B cell (primary cell): ENCODE results near the gene ZNF260. TPM values are rescaled to one million over a fixed set of nuclear protein-coding genes. Genes with fewer than 3 reads are reported as not detected.

ENCODE experiments used
- ATAC-seq: fragments of 200-7000 bp; cut with Tn5 transposase; one replicate; pipeline ENCODE4 v1.10.0; 2021; ENCODE audit warnings: low read depth, mild to moderate bottlenecking, moderate number of reproducible peaks, moderate library complexity
- CTCF ChIA-PET: fragments of 350-600 bp; sonication (Branson Sonifier 250); formaldehyde crosslinking; loops from one replicate; lab custom pipeline; 2021; ENCODE audit warnings: antibody characterized with exemption, inconsistent platforms; lab: Charles Lee
- POLR2A ChIA-PET: fragments of 350-600 bp; sonication (Branson Sonifier 250); formaldehyde crosslinking; loops from one replicate; lab custom pipeline; 2021; ENCODE audit warnings: antibody characterized with exemption; lab: Charles Lee
- DNase-seq: peaks from one replicate; pipeline ENCODE4 v3.0.0; 2013
- H2AFZ ChIP-seq: 2 replicates; pipeline ENCODE4 v1.6.1; 2012; ENCODE audit warnings: mild to moderate bottlenecking, low read depth, low read length; ENCODE audit not compliant: insufficient read depth, poor library complexity, severe bottlenecking
- H3K27ac ChIP-seq, 2 donors: 1 replicate in 1 of 2; 2 replicates in 1 of 2; pipeline ENCODE4 v1.5.1; 2012 to 2013; ENCODE audit warnings: low read length in 2 of 2, mild to moderate bottlenecking in 2 of 2, moderate library complexity in 1 of 2
- H3K27me3 ChIP-seq, 4 experiments: fragments of 200-600 bp in 1 of 4; sonication (generic) in 1 of 4; replicated peaks in 1 of 4; 1 replicate in 2 of 4; 2 replicates in 2 of 4; pipeline versions ENCODE4 v1.6.1 to v1.7.0; 2013 to 2016; ENCODE audit warnings: low read length in 3 of 4, mild to moderate bottlenecking in 2 of 4, mixed read lengths in 1 of 4, moderate library complexity in 1 of 4; ENCODE audit not compliant: insufficient read depth in 4 of 4, control insufficient read depth in 3 of 4; ENCODE audit errors: control extremely low read depth in 1 of 4
- H3K36me3 ChIP-seq, 2 experiments: replicated peaks in 1 of 2; 1 replicate in 1 of 2; 2 replicates in 1 of 2; pipeline versions ENCODE4 v1.6.1 to v1.7.1; 2013; ENCODE audit warnings: low read length in 1 of 2; ENCODE audit not compliant: insufficient read depth in 2 of 2, control insufficient read depth in 1 of 2; ENCODE audit errors: control extremely low read depth in 1 of 2, extremely low read depth in 1 of 2
- H3K4me1 ChIP-seq, 2 donors: fragments of 200-600 bp in 1 of 2; sonication (generic) in 1 of 2; 1 replicate in 1 of 2; 2 replicates in 1 of 2; pipeline versions ENCODE4 v1.5.1 to v1.6.1; 2013 to 2017; ENCODE audit warnings: low read length in 2 of 2; ENCODE audit not compliant: control insufficient read depth in 2 of 2, insufficient read depth in 2 of 2
- H3K4me2 ChIP-seq: replicated peaks from 2 replicates; pipeline ENCODE3; 2012; ENCODE audit warnings: mild to moderate bottlenecking, low read depth, low read length; ENCODE audit not compliant: poor library complexity, severe bottlenecking
- H3K4me3 ChIP-seq, 5 experiments: fragments of 200-600 bp in 1 of 5; sonication (generic) in 1 of 5; 1 replicate in 3 of 5; 2 replicates in 2 of 5; pipeline versions ENCODE4 v1.5.1 to v1.7.0; 2011 to 2016; ENCODE audit warnings: low read length in 4 of 5, mild to moderate bottlenecking in 4 of 5, low read depth in 2 of 5, control low read depth in 1 of 5, moderate library complexity in 1 of 5; ENCODE audit not compliant: insufficient read depth in 1 of 5; ENCODE audit errors: control extremely low read depth in 1 of 5, extremely low read depth in 1 of 5
- H3K79me2 ChIP-seq: fragments of 200-600 bp; sonication (generic); one replicate; pipeline ENCODE4 v1.6.0; 2016; ENCODE audit warnings: low read length; ENCODE audit not compliant: control insufficient read depth, insufficient read depth
- H3K9ac ChIP-seq: fragments of 200-600 bp; sonication (generic); 2 replicates; pipeline ENCODE4 v1.6.1; 2017; ENCODE audit warnings: mild to moderate bottlenecking, low read length, moderate library complexity
- H3K9me3 ChIP-seq, 3 donors: one replicate each; pipeline versions ENCODE4 v1.6.1 to v1.7.1; 2013; ENCODE audit warnings: low read length in 2 of 3; ENCODE audit not compliant: control insufficient read depth in 2 of 3, insufficient read depth in 1 of 3; ENCODE audit errors: control extremely low read depth in 1 of 3
- H4K20me1 ChIP-seq: 2 replicates; pipeline ENCODE4 v1.6.0; 2012; ENCODE audit warnings: mild to moderate bottlenecking, low read length; ENCODE audit not compliant: insufficient read depth, control insufficient read depth, poor library complexity, severe bottlenecking
- H3K27ac Mint-ChIP-seq: one replicate; pipeline ENCODE4 v1.8.0; 2021; ENCODE audit warnings: mixed read lengths
- H3K27me3 Mint-ChIP-seq: one replicate; pipeline ENCODE4 v1.8.0; 2021; ENCODE audit warnings: mixed read lengths
- H3K4me1 Mint-ChIP-seq: one replicate; pipeline ENCODE4 v1.8.0; 2021; ENCODE audit warnings: mixed read lengths
- H3K4me3 Mint-ChIP-seq: one replicate; pipeline ENCODE4 v1.8.0; 2021; ENCODE audit warnings: mixed read lengths
- H3K9me3 Mint-ChIP-seq: one replicate; pipeline ENCODE4 v1.8.0; 2022; ENCODE audit warnings: mixed read lengths; ENCODE audit not compliant: insufficient read depth
- EZH2 ChIP-seq: IDR thresholded peaks from 2 replicates; pipeline ENCODE4 v1.6.1; 2012; ENCODE audit warnings: borderline replicate concordance, low read depth, mild to moderate bottlenecking, moderate library complexity, low read length; ENCODE audit not compliant: insufficient read depth, poor library complexity, severe bottlenecking
- WGBS: methylation state at CpG from one replicate; pipeline ENCODE4 v1.1.5; 2013; ENCODE audit warnings: missing lambda C conversion rate; ENCODE audit not compliant: insufficient coverage; 5-methylcytosine and 5-hydroxymethylcytosine counted together
- intact Hi-C: fragments of 100-400 bp; cut with micrococcal nuclease; formaldehyde crosslinking; loops from one replicate; pipeline ENCODE4 v1.10.0; 2022
- polyA plus RNA-seq: library from polyadenylated mRNA; depleted of rRNA; stranded (reverse); fragments of >200 nt; gene quantifications from 2 replicates; pipeline ENCODE4 v1.2.3, GENCODE V29; 2012
- total RNA-seq, 2 donors: library from RNA; stranded (reverse); fragments of 120-200 nt in 1 of 2; gene quantifications; 1 replicate in 1 of 2; 2 replicates in 1 of 2; pipeline versions ENCODE4 v1.2.3 to v1.2.4, GENCODE V29; 2013 to 2022
- TF ChIP-seq, protein P1 (sequence below): fragments of 200-600 bp; IDR thresholded peaks from one replicate; pipeline ENCODE4 v1.8.0; 2022; ENCODE audit warnings: antibody characterized with exemption, mild to moderate bottlenecking

Gene ZNF260
- total and polyA plus RNA-seq, 2 donors (not counting 1 experiment from before 2014, with no cell fraction given): 3.0 to 20.4 TPM

DNA sequence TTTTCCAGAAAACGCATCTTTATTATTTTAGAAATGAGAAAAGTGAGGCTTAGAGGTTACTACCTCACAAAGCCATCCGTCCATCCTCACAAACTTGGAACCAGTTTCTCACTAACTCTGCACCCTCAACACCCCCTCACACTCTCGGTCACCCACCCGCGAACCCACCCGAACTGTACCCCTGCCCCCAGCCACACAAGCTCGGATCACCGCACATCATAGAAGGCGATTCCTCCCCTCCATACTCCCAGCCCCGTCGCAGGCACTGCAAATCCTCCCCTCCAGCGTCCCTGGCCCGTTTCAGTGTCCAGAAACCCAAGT is 238 bp downstream of the ZNF260 start:
- H3K9me3 ChIP-seq: peaks cover 7 to 42% (median 14%) of the 10 kb centered on the region in 3 donors
- H3K9ac ChIP-seq: peak overlapping the region; percentile 77
- no peak for TF ChIP-seq EZH2
- TF ChIP-seq, protein P1, sequence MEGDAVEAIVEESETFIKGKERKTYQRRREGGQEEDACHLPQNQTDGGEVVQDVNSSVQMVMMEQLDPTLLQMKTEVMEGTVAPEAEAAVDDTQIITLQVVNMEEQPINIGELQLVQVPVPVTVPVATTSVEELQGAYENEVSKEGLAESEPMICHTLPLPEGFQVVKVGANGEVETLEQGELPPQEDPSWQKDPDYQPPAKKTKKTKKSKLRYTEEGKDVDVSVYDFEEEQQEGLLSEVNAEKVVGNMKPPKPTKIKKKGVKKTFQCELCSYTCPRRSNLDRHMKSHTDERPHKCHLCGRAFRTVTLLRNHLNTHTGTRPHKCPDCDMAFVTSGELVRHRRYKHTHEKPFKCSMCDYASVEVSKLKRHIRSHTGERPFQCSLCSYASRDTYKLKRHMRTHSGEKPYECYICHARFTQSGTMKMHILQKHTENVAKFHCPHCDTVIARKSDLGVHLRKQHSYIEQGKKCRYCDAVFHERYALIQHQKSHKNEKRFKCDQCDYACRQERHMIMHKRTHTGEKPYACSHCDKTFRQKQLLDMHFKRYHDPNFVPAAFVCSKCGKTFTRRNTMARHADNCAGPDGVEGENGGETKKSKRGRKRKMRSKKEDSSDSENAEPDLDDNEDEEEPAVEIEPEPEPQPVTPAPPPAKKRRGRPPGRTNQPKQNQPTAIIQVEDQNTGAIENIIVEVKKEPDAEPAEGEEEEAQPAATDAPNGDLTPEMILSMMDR: no peak
- Mint-ChIP-seq H3K9me3 (peaks cover 12% of the 10 kb centered on the region), H3K27me3 (no peaks in the 10 kb centered on the region), H3K4me1 (peaks cover 22% of the 10 kb centered on the region), H3K27ac (peak overlapping the region; percentile 96), H3K4me3 (peak overlapping the region; percentile 100)
- H3K4me3 ChIP-seq: peak overlapping the region; percentile 67 to 96 (median 81)
- H2AFZ ChIP-seq: peak overlapping the region; percentile 97
- H3K4me1 ChIP-seq: peaks cover 16 to 19% of the 10 kb centered on the region in 2 donors
- peak overlapping the region; percentile 87 for H3K4me2 ChIP-seq
- H4K20me1 ChIP-seq: no peaks in the 10 kb centered on the region
- peak overlapping the region; percentile 86 to 88 for H3K27ac ChIP-seq
- no peaks in the 10 kb centered on the region for H3K27me3 ChIP-seq
- ATAC-seq: no peak
- peaks cover 2 to 12% of the 10 kb centered on the region in 2 experiments for H3K36me3 ChIP-seq
- peaks cover 52% of the 10 kb centered on the region for H3K79me2 ChIP-seq
- POLR2A ChIA-PET: interaction anchor here (0.5 to 2.5 kb wide), 9 partner anchors 38 to 690 kb away, joined by 3 to 25 read pairs (median 5); partner anchors contain the start of genes ZFP14, ZNF146, ZNF382 and ZNF383
- CTCF ChIA-PET: interaction anchor here (1.0 to 1.5 kb wide), 3 partner anchors 38 to 113 kb away, joined by 3 to 4 read pairs (median 3); partner anchors contain the start of genes ZNF382 and ZNF566
- intact Hi-C loops: loop anchor here (1.0 to 10.0 kb wide), 16 partner anchors 39 to 1066 kb away; partner anchors contain the start of genes TBCB, ZFP14, ZNF345 and ZNF461
- WGBS: 0% methylated on average over 12 of the region's 13 CpGs
- DNase-seq: no peak

DNA sequence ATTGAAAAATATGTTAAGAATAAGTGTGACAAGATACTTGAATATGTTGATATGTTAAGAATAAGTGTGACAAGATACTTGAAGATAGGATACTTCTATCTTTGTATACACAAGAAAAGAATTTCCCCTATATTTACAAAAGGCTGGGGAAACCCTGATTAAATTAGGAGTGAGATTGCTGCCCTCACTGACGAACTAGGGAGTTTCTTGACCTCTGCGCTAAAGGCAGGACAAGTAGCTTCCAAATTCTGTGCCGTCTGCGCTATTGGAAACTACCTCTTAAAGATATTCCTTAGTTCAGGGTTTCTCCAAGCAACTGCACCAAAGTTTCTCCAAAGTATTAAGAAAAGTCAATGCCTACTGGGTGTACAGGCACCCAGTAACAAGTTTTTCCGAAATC is 730 bp downstream of the ZNF260 start:
- ChIA-PET POLR2A (interaction anchor here (0.6 to 2.5 kb wide), 2 partner anchors 78 to 226 kb away, joined by 3 to 9 read pairs; partner anchors contain the start of gene ZNF382), CTCF (interaction anchor here (1.5 kb wide), 1 partner anchor 78 kb away, joined by 4 read pairs; the partner anchor contains the start of gene ZNF382)
- Histone ChIP-seq H4K20me1 (no peaks in the 10 kb centered on the region), H3K9me3 (peaks cover 9 to 37% (median 16%) of the 10 kb centered on the region in 3 donors), H3K4me2 (peak overlapping the region; percentile 87), H3K79me2 (peaks cover 52% of the 10 kb centered on the region), H3K27me3 (no peaks in the 10 kb centered on the region), H3K9ac (peak overlapping the region; percentile 77), H3K4me1 (peaks cover 16 to 19% of the 10 kb centered on the region in 2 donors), H3K36me3 (peaks cover 2 to 17% of the 10 kb centered on the region in 2 experiments), H3K4me3 (peak overlapping the region; percentile 67 to 96 (median 81)), H2AFZ (peak overlapping the region; percentile 97), H3K27ac (peak overlapping the region in 1 of 2 donors; percentile 88)
- peak overlapping the region; percentile 100 for H3K4me3 Mint-ChIP-seq
- ATAC-seq (no peak), DNase-seq (peak; percentile 26)
- no peak for TF ChIP-seq EZH2
- TF ChIP-seq, protein P1: no peak
- 54% methylated on average over 2 of the region's 5 CpGs for WGBS
- peaks cover 22% of the 10 kb centered on the region for H3K4me1 Mint-ChIP-seq
- intact Hi-C loops: loop anchor here (10.0 kb wide), 1 partner anchor 137 kb away; the partner anchor contains the start of gene ZNF461
- H3K9me3 Mint-ChIP-seq: peaks cover 12% of the 10 kb centered on the region
- H3K27ac Mint-ChIP-seq: no peak overlapping the region
- H3K27me3 Mint-ChIP-seq: no peaks in the 10 kb centered on the region
